ENCODE results near the gene RPA3. TPM values are rescaled to one million over a fixed set of nuclear protein-coding genes. Genes with fewer than 3 reads are reported as not detected.

The RPA3 gene
- total RNA-seq, 4 donors from 2014 or later = 8.3 to 15.6 (median 10.3) TPM

GRCh38 chr7:7704867-7705266 is 13.5 kb downstream of the RPA3 start:
- WGBS, 2 donors = 69 to 70% methylated on average over 4 of the region's 4 CpGs
- DNase-seq (ENCODE audit: low spot score in 2 of 2) = no peak
- no peak overlapping the region for H3K4me3 ChIP-seq (ENCODE audit: low read depth, poor library complexity, severe bottlenecking)
- intact Hi-C loops (cut with DNase I; ENCODE audit: low total_unique reads) = no loop called here
- no peak for TF ChIP-seq CTCF (IDR thresholded peaks at IDR 0.05)
- TF ChIP-seq POLR2A (IDR thresholded peaks at IDR 0.05) = no peak

DNA sequence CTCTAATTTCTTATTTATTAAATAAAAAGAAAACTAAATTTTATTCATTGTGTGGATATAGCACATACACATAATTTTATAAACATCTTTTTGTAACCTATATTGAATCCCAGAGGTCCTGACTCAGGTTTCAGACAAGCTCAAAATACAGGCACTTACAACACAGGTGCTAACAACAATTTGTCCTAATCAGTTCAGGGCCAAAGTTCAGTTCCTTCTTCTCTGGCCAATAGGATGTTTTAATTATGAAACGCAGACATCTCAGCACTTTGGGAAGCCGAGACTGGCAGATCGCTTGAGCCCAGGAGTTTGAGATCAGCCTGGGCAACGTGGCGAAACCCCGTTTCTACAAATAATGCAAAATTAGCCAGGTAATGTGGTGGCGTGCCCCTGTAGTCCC is 15.0 kb downstream of the RPA3 start:
- 95 to 97% methylated on average over 7 of the region's 7 CpGs for WGBS, 2 donors
- intact Hi-C loops (cut with DNase I; ENCODE audit: low total_unique reads) = no loop called here
- TF ChIP-seq POLR2A (IDR thresholded peaks at IDR 0.05) = no peak
- TF ChIP-seq CTCF (IDR thresholded peaks at IDR 0.05) = no peak
- H3K4me3 ChIP-seq (ENCODE audit: low read depth, poor library complexity, severe bottlenecking) = no peak overlapping the region
- DNase-seq (ENCODE audit: low spot score in 2 of 2) = no peak

DNA sequence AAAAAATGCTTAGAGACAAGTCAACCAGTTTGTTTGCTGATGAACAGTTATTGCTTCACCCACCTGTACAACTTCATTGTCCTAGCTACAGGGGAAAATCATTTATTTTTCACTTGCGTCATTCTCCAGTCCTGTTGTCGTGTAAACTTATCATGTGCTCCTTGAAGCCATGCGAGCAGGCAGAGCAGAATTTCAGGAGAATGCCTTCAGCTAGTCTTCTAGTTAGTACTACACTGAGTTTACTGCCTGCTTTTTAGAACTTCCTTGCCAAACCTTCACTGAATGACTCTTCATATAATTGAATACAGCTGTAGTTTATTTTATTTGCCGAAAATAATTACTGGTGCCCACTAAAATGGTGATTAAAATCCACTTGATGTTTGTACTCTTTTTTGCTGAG is 15.6 kb downstream of the RPA3 start:
- intact Hi-C loops (cut with DNase I; ENCODE audit: low total_unique reads) = no loop called here
- DNase-seq (ENCODE audit: low spot score in 2 of 2) = no peak
- 52 to 66% methylated on average over 4 of the region's 4 CpGs for WGBS, 2 donors
- TF ChIP-seq POLR2A (IDR thresholded peaks at IDR 0.05) (no peak), CTCF (IDR thresholded peaks at IDR 0.05) (no peak)
- H3K4me3 ChIP-seq (ENCODE audit: low read depth, poor library complexity, severe bottlenecking) = no peak overlapping the region

DNA sequence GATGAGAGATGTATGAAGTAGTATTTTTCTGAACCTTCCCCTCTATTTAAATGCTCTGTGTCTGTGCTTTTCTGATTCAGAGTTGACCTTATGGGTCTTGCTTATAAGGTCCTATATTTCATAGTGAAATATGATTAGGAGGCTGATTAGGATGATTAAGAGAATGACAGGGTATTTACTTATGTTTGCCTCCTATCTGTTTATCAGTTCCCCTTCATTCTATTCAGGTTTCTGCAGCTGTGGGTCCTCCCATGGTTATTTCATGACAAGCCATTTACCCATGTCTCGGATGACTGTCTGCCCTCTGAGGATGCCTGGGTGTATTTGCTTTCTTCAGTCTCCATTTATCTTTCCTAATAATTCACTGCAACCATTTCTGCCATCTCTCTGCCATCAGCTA is 16.9 kb downstream of the RPA3 start:
- WGBS, 2 donors = 88 to 100% methylated on average over 1 of the region's 1 CpG
- no peak for TF ChIP-seq CTCF (IDR thresholded peaks at IDR 0.05)
- intact Hi-C loops (cut with DNase I; ENCODE audit: low total_unique reads) = no loop called here
- no peak overlapping the region for H3K4me3 ChIP-seq (ENCODE audit: low read depth, poor library complexity, severe bottlenecking)
- no peak for DNase-seq (ENCODE audit: low spot score in 2 of 2)

DNA sequence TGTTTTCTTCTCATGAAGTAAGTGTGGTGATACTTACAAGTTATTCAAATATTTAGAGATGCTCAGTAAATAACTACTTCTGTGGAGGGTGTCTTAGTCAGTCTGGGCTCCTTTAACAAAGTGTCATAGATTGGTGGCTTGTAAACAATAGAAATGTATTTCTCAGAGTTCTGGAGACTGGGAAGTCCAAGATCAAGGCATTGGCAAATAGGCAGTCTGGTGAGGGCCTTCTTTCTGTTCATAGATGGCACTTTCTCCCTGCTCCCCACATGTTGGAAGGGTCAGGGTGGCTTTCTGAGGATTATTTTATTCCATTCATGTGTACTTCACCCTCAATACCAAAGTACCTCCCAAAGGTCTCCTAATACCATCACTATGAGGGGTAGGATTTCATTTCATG is 18.4 kb downstream of the RPA3 start:
- intact Hi-C loops (cut with DNase I; ENCODE audit: low total_unique reads) = no loop called here
- H3K4me3 ChIP-seq (ENCODE audit: low read depth, poor library complexity, severe bottlenecking) = no peak overlapping the region
- DNase-seq (ENCODE audit: low spot score in 2 of 2) = no peak
- TF ChIP-seq POLR2A (IDR thresholded peaks at IDR 0.05) = no peak
- no peak for TF ChIP-seq CTCF (IDR thresholded peaks at IDR 0.05)

GRCh38 chr7:7699380-7699779 is 19.0 kb downstream of the RPA3 start:
- intact Hi-C loops (cut with DNase I; ENCODE audit: low total_unique reads) = no loop called here
- DNase-seq (ENCODE audit: low spot score in 2 of 2) = no peak
- H3K4me3 ChIP-seq (ENCODE audit: low read depth, poor library complexity, severe bottlenecking) = no peak overlapping the region
- TF ChIP-seq CTCF (IDR thresholded peaks at IDR 0.05) (no peak), POLR2A (IDR thresholded peaks at IDR 0.05) (no peak)

All from lower leg skin (tissue), 4 donors.